Lung (tissue), 12 donors: Measurements from ENCODE around the gene DESI1. TPM values are rescaled to one million over a fixed set of nuclear protein-coding genes. Genes with fewer than 3 reads are reported as not detected.
"Not testable (repeated sequence)": the region's sequence is repeated elsewhere in the genome, so short reads cannot be mapped to it uniquely, and the experiment has no call there.

Source experiments
- ATAC-seq: fragments of 200-7000 bp; cut with Tn5 transposase; one replicate; pipeline ENCODE4 v1.9.1; 2020; ENCODE audit warnings: moderate number of reproducible peaks; ENCODE audit not compliant: insufficient read depth, low FRiP score
- DNase-seq, 3 donors: peaks; one replicate each; pipeline ENCODE4 v3.0.0-alpha.2; 2013 to 2017
- H3K27ac ChIP-seq, 2 donors: one replicate each; pipeline ENCODE4 v1.5.1; 2013; ENCODE audit warnings: mild to moderate bottlenecking in 2 of 2, moderate library complexity in 2 of 2, control low read depth in 1 of 2, inconsistent platforms in 1 of 2, low read depth in 1 of 2, low read length in 1 of 2
- H3K27me3 ChIP-seq, 3 donors: one replicate each; pipeline ENCODE4 v1.5.1; 2013; ENCODE audit warnings: low read length in 2 of 3; ENCODE audit not compliant: control insufficient read depth in 3 of 3, insufficient read depth in 3 of 3
- H3K36me3 ChIP-seq, 4 donors: one replicate each; pipeline ENCODE4 v1.5.1; 2013; ENCODE audit warnings: low read length in 4 of 4, mild to moderate bottlenecking in 1 of 4, moderate library complexity in 1 of 4; ENCODE audit not compliant: control insufficient read depth in 4 of 4, insufficient read depth in 4 of 4
- H3K4me1 ChIP-seq, 5 donors: one replicate each; pipeline ENCODE4 v1.5.1; 2013; ENCODE audit warnings: low read length in 5 of 5, mild to moderate bottlenecking in 2 of 5, moderate library complexity in 1 of 5; ENCODE audit not compliant: control insufficient read depth in 5 of 5, insufficient read depth in 5 of 5
- H3K4me3 ChIP-seq: one replicate; pipeline ENCODE4 v1.5.1; 2013; ENCODE audit warnings: mild to moderate bottlenecking, control low read depth, moderate library complexity
- H3K9ac ChIP-seq, 2 donors: one replicate each; pipeline ENCODE4 v1.5.1; 2013; ENCODE audit warnings: low read length in 2 of 2, control low read depth in 1 of 2; ENCODE audit not compliant: insufficient read depth in 1 of 2
- H3K9me3 ChIP-seq, 4 donors: one replicate each; pipeline ENCODE4 v1.5.1; 2013; ENCODE audit warnings: low read length in 3 of 4, mild to moderate bottlenecking in 1 of 4, moderate library complexity in 1 of 4; ENCODE audit not compliant: control insufficient read depth in 4 of 4, insufficient read depth in 3 of 4
- CTCF ChIP-seq: IDR thresholded peaks from 2 replicates; pipeline ENCODE4 v1.5.1; 2012; ENCODE audit warnings: mild to moderate bottlenecking; ENCODE audit errors: control extremely low read depth, extremely low read depth
- WGBS, 2 donors: extraction: QIAGEN DNeasy Blood & Tissue Kit; methylation state at CpG; one replicate each; pipeline ENCODE4 v1.1.7; 2013; 5-methylcytosine and 5-hydroxymethylcytosine counted together
- polyA plus RNA-seq, 2 donors: library from polyadenylated mRNA; stranded (reverse); fragments of 200-250 nt; gene quantifications; one replicate each; pipeline ENCODE4 v1.2.1, GENCODE V29; 2013
- total RNA-seq, 2 donors: library from RNA; depleted of rRNA in 1 of 2; stranded (reverse); fragments of >200 nt in 1 of 2; gene quantifications; one replicate each; pipeline ENCODE4 v1.2.1, GENCODE V29; 2014 to 2021
- donor health status: control.
- donor health status: control.
- donor health status: Bipolar disorder and iron deficiency.
- donor health status: healthy.
- donor health status: DM: yes; HTN: yes; CAD: no.

DESI1 gene
- total and polyA plus RNA-seq, 4 donors, result 13.6 to 42.7 (median 30.6) TPM

GRCh38 chr22:41641854-41642253 lies 21.0 kb upstream of the DESI1 start:
- no peak for ATAC-seq
- H3K27ac ChIP-seq, result no peak overlapping the region
- H3K9me3 ChIP-seq, result no peaks in the 10 kb centered on the region
- peaks cover 24 to 56% (median 39%) of the 10 kb centered on the region in 4 donors for H3K36me3 ChIP-seq
- no peaks in the 10 kb centered on the region for H3K27me3 ChIP-seq
- DNase-seq, result no peak
- H3K9ac ChIP-seq, result no peak overlapping the region
- H3K4me1 ChIP-seq, result peaks cover 0 to 1% (median 0%) of the 10 kb centered on the region in 5 donors
- no peak overlapping the region for H3K4me3 ChIP-seq
- no peak for TF ChIP-seq CTCF
- 97 to 98% methylated on average over 7 of the region's 7 CpGs for WGBS, 2 donors

GRCh38 chr22:41638748-41639147 lies 17.9 kb upstream of the DESI1 start:
- peaks cover 29 to 68% (median 47%) of the 10 kb centered on the region in 4 donors for H3K36me3 ChIP-seq
- H3K9ac ChIP-seq, result no peak overlapping the region
- H3K4me3 ChIP-seq, result no peak overlapping the region
- H3K4me1 ChIP-seq, result peaks cover 0 to 1% (median 0%) of the 10 kb centered on the region in 5 donors
- no peak for TF ChIP-seq CTCF
- no peaks in the 10 kb centered on the region for H3K27me3 ChIP-seq
- no peak for ATAC-seq
- 77 to 93% methylated on average over 5 of the region's 5 CpGs for WGBS, 2 donors
- no peaks in the 10 kb centered on the region for H3K9me3 ChIP-seq
- no peak overlapping the region for H3K27ac ChIP-seq
- no peak for DNase-seq

GRCh38 chr22:41638124-41638523 lies 17.3 kb upstream of the DESI1 start:
- ATAC-seq (peak; percentile 80), DNase-seq (peak in 1 of 3 donors; percentile 25)
- peak overlapping the region in 1 of 2 donors; percentile 64 for H3K27ac ChIP-seq
- H3K4me3 ChIP-seq, result no peak overlapping the region
- H3K27me3 ChIP-seq, result no peaks in the 10 kb centered on the region
- no peak overlapping the region for H3K9ac ChIP-seq
- peaks cover 29 to 68% (median 47%) of the 10 kb centered on the region in 4 donors for H3K36me3 ChIP-seq
- no peak for TF ChIP-seq CTCF
- no peaks in the 10 kb centered on the region for H3K9me3 ChIP-seq
- WGBS, 2 donors, result 75 to 89% methylated on average over 5 of the region's 5 CpGs
- peaks cover 0 to 1% (median 0%) of the 10 kb centered on the region in 5 donors for H3K4me1 ChIP-seq

- H3K4me1 ChIP-seq, H3K4me3 ChIP-seq, H3K9me3 ChIP-seq, H3K27me3 ChIP-seq, H3K9ac ChIP-seq, DNase-seq: not testable (repeated sequence)
- WGBS, 2 donors, result 89 to 95% methylated on average over 8 of the region's 8 CpGs
- peaks cover 29 to 65% (median 45%) of the 10 kb centered on the region in 4 donors for H3K36me3 ChIP-seq
- peak; percentile 54 for ATAC-seq
- H3K27ac ChIP-seq, result peak overlapping the region in 1 of 2 donors; percentile 58
These were observed 16.8 kb upstream of the DESI1 start for GRCh38 chr22:41637623-41638022.
